GM11168 (cell line): ENCODE results near the gene TNFSF15.

Experiments
- in situ Hi-C: fragments of 300-500 bp; cut with MboI; formaldehyde crosslinking; loops from one replicate; pipeline ENCODE4 v1.12.0; 2022; ENCODE audit warnings: low sequenced_read_pairs; ENCODE audit not compliant: unreplicated experiment

Gene TNFSF15

GRCh38 chr9:114790521-114790920, 15.3 kb downstream of the TNFSF15 start:
- in situ Hi-C loops, result no loop called here

- in situ Hi-C loops, result no loop called here
These were observed 16.8 kb downstream of the TNFSF15 start for GRCh38 chr9:114789006-114789405.

DNA sequence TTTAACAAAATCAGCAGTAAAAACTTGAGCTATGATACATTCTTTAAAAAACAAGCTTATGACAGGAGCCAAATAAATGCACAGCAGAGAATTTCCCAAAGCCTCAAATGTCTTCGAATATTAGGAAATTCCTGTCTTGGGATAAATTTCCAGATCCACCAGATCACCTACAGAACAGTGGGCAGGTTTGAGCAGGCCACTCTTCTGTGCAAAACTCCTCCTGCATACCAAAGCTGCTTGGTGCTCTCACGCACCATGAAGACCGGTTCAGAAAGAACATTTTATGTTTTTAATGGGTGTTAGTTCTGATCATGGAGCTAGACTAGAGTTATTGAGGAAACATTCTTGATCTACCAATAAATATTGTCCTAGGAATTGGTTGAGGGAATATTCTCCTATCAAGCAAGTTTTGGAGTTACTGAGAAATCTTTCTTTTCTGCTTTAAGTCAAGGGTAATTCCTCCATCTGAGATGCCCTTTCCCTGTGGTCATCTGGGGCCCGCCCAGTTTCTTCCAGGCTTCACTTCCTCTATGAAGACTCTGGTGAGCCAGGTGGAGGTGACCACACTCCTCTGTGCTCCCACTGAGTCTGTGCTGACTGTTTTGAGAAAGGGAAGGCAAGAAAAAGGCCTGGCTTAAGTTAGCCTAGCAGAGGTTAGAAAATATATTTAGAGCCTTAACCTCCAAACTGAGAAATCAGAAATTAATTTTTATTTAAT, 17.9 kb downstream of the TNFSF15 start:
- in situ Hi-C loops, result no loop called here

DNA sequence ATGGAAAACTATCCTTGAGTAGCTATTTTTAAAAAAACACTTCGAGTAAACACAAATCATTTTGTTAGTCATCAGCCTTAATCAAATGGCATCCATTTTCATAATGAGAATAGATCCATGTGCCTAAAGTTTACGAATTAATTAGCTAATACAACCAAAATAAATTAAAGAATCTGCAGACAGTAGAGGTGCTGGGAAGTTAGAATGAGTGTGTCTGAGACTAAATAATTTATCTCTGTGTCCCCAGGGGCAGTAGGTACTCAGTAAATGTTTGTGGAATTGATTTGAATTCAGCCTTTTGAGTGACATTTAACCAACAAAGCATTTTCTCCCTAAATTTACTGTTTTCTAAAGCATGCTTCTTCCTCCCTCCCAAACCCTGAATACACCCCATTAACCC, 18.6 kb downstream of the TNFSF15 start:
- in situ Hi-C loops, result no loop called here

- in situ Hi-C loops, result no loop called here
These were observed 19.8 kb downstream of the TNFSF15 start for GRCh38 chr9:114785866-114786650.

GRCh38 chr9:114784721-114785279, 21.0 kb downstream of the TNFSF15 start:
- in situ Hi-C loops, result no loop called here

GRCh38 chr9:114782586-114782985, 23.3 kb downstream of the TNFSF15 start:
- in situ Hi-C loops, result no loop called here

DNA sequence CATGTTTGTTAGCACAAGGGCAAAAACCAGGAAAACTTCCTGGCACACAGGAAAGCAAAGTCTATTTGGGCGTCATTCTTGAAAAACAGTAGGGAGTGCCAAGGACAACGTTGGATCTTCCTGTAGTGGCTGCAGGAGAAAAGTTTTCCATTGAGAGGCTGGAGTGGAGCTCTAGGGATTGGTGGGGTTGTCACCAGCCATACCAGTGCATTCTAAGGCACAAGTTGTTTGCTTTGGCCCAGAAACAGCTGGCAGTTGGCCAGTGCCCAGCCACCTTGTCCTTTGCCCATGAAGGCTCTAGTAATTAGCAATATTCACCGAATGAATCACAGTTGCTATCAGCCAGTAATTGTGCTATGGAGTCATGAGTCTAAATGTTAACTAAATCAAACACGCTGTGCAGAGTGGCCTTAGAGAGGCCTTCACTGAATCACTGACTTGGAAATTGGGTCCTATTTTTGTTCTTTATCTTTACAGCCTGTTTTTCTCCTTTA, 26.4 kb downstream of the TNFSF15 start:
- in situ Hi-C loops, result no loop called here

DNA sequence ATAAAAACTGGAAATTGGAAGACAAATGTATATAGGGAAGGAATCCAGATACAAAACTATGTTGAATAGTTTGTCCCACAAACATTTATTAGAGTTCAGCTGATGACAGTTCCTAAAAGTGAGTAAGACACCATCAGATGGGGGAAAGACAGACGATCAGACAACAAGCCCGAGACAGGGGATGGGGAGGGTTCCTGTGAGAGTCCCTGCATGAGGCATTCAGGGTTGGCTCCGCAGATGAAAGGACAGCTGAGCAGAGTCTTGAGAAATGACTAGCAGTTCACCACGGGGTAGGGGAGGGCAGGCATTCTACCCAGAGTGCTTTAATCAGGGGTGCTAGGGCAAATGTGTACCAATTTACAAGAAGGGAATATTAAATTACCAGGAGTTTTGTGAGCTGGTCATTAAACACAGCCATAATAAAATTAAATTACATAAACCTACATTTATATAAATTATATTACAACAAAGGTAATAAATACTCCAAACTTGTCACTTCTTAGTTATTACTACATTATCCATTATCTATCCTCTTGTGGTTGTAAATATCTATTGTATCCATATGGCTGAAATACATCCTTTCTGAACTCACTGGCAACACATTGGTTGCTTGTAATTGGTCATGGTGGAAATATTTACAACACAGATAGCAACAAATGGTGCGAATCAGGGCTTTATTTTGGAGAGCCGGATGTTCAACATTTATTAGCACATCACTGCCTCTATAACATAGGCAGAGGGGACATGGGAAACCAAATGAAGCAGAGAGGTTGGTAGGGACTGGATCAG, 27.8 kb downstream of the TNFSF15 start:
- in situ Hi-C loops, result no loop called here

GRCh38 chr9:114776683-114777399, 29.0 kb downstream of the TNFSF15 start:
- in situ Hi-C loops, result no loop called here

- in situ Hi-C loops, result no loop called here
These were observed 29.9 kb downstream of the TNFSF15 start for GRCh38 chr9:114775981-114776380.

- in situ Hi-C loops, result no loop called here
These were observed 30.7 kb downstream of the TNFSF15 start for GRCh38 chr9:114775121-114775520.

DNA sequence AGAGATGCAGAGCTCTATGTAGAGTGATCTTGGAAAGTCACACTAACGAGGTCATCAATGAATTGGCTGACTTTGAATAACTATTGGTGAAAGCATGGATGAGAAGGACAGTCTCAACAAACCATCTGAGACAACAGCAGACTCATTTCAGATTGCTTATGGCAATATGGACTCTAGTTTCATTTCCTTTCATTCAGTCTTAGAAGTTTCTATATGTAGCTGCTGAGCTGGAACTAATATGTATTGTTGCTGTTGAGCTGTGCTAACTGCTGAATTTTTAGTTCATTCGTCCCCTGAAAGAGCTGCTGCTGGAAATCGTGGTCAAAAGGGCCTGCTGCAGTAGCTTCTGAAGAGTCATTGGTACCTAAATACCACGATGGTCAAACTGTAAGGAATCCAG, 31.3 kb downstream of the TNFSF15 start:
- in situ Hi-C loops, result no loop called here

DNA sequence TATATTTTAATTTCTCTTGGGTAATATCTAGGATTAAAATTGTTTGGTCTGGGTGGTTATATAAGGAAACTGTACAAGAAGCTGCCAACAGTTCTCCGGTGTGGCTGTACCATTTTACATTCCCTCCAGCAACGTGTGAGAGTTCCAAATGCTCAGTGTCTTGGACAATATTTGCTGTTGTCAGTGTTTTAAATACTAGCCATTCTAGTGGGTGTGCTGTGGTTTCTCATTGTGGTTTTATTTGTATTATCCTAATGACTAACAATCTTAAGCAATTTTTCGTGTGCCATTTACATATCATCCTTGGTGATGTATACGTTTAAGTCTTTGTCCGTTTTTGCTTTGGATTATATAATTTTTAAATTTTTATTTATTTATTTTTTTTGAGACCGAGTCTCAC, 34.0 kb downstream of the TNFSF15 start:
- in situ Hi-C loops, result no loop called here

DNA sequence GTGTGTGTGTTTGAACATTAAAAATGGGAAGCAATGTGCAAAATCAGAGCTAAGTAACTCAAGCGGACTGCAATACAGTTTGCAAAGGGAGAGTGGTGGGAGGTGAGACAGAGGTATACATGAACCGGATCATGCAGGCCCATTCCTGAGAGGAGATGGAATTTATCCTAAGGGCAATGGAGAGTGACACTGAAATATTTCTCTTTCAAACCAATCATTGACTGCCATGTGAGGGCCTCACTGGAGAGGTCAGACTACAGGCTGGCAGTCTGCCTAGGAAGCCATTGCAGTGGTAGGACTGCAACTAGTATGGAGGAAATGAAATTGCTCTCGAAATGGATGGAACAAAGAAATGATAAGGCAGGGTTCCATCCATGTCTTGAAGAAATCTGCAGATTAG, 34.8 kb downstream of the TNFSF15 start:
- in situ Hi-C loops, result no loop called here

DNA sequence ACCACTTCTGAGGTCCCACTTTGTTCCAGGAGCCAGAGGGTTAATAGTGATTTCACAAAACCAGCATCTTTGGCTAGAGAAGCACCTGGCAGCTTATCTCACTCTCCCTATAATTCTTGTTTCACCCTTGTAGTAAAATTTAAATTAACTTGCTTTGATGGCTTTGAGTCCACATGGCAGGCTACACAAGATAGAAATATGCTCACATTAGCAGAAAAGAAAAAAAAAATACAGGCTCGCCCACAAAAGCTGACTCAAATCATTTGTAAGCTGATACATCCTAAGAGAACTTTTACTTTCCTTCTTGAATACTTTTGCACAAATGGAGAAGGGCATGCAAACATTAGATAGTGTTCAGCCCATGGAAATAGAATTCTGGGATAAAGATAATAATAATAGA, 36.2 kb downstream of the TNFSF15 start:
- in situ Hi-C loops, result no loop called here

DNA sequence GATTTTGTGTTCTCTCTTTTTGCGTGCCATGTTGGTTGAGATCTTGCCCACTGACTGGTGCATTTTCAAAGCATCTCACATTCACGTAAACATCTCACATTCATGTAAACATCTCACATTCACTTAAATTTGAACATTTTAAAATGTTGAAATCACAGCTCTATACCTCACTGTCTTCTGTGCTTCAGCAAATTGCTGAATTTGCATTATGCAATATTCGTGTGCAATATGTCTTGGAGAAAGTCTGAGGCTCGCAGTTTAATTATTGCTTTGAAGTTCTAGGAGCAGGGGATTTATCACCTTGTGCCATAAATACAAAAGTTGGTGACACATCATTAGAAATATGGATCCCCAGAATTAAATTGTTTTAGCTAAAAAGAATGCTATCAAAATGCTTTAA, 42.6 kb downstream of the TNFSF15 start:
- in situ Hi-C loops, result no loop called here

DNA sequence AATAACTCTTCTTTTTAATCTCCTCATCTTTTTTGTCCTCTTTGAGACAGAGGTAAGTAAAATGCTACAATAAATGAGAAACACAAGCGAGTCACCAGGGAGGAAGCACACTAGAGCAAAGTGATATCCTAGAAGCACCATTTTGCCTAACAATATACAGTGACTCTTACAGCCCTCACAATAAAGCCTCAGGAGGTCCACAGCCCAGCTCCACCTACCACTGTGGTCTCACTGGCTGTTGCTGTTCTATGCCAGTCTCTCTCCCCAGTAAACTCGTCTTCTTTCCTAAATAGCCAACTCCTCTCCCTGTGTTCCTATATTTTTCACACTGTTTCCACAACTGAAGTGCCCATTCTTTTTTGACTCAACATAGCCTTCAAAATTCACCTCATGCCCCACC, 44.3 kb downstream of the TNFSF15 start:
- in situ Hi-C loops, result no loop called here

DNA sequence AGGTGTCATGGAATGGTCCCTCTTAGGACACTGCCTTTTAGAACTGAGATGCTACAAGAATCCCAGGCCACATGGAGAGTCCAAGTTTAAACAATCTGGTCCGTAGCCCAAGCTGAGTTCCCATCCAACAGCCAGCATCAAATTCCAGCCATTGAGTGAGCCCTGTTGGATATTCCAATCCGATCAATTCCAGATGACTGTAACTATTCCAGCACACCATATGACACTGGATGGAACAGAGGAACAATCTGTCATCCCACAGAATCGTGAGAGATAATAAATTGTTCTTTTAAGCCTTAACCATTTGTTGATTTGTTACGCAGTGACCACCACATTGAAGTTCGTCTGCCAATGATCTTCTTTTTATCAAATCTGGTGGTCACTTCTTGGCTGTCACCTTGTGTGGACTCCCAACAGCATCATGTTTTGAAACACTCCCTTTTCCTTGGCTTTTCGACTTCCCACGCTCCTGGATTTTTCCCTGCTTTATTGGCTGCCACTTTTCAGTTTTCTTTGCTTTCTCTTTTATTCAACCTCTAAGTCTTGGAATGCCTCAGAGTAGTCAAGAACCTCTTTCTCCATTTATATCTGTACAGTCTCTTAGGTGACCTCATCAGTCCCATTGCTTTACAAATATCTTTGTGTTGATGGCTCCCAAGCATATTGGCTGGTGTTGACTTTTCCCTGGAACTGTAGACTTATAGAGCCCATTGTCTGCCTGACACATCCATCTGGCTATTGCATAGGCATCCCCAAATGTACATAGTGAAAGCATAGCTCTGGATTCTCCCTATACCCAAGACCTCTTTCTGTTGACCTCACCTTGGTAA, 46.1 kb downstream of the TNFSF15 start:
- in situ Hi-C loops, result no loop called here
